GM21786 (cell line): ENCODE data around the gene GATC.

Source experiments
- ATAC-seq: cut with Tn5 transposase; IDR thresholded peaks from one replicate; pipeline ENCODE4 v1.9.1; 2021; ENCODE audit not compliant: unreplicated experiment

GATC gene, protein sequence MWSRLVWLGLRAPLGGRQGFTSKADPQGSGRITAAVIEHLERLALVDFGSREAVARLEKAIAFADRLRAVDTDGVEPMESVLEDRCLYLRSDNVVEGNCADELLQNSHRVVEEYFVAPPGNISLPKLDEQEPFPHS

GRCh38 chr12:120445911-120446843, at the start of gene GATC, which contains the start of gene TRIAP1:
GATC (plus strand) TSS chr12:120446444; CDS start chr12:120446481, 37 bp downstream.
TRIAP1 (minus strand) TSS chr12:120446384; CDS start chr12:120446372, 12 bp downstream.
- ATAC-seq = peak; percentile 85

- no peak for ATAC-seq
Measured at GRCh38 chr12:120397824-120398540, 48.3 kb upstream of the GATC start.

GRCh38 chr12:120399531-120399930, 46.7 kb upstream of the GATC start:
- ATAC-seq = no peak

GRCh38 chr12:120402217-120402616, 44.0 kb upstream of the GATC start:
- no peak for ATAC-seq

DNA sequence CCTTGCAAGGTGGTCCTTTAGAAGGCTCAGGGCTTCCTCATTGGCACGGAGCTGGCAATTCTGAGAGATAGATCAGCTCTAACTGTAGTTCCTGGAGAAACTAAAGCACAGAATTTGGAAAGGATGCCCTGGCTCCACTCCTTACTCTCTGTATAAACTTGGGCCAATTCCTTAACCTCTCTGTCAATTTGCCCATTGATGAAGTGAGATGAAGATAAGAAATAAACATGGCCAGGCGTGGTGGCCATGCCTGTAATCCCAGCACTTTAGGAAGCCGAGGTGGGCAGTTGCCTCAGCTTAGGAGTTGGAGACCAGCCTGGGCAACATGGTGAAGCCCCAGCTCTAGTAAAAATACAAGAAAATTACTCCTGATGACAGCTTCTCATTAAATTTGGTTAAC, 42.4 kb upstream of the GATC start:
- ATAC-seq = no peak

DNA sequence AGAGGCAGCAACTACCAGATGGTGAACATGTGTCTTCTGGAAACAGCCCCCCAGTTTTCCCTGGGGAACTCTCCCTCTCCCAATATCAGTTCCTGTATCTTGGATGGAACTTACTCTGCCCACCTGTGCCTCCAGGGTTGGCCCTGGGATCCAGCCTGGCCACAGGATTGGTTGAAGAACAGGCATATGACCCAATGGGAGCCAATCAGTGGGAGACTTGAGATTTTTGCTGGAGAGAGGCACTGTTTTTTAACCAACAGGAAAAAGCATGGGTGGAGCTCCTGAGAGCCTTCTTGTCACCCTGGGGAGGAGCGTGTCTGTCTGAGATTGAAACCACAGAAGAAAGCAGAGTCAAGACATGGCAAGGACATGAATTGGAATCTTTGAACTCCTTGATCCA, 42.0 kb upstream of the GATC start:
- no peak for ATAC-seq

DNA sequence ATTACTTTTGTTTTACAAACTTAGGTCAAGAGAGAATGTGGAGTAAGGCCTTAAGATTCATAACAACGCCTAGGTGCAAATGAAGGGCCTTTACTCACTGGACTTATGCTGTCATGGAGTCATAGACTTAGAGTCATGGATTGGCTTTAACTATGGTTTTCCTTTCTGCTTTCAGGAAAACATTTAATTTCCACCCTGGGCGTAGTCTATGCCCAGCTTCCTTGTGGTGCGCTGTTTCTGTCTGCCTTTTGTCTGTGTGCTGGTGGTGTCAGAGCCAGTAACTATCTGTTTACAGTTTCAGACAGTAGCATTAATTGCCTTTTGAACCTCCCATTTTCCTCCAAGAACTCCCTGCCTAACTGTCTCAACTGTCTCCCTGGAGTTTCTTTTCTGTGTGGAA, 40.2 kb upstream of the GATC start:
- ATAC-seq = no peak

DNA sequence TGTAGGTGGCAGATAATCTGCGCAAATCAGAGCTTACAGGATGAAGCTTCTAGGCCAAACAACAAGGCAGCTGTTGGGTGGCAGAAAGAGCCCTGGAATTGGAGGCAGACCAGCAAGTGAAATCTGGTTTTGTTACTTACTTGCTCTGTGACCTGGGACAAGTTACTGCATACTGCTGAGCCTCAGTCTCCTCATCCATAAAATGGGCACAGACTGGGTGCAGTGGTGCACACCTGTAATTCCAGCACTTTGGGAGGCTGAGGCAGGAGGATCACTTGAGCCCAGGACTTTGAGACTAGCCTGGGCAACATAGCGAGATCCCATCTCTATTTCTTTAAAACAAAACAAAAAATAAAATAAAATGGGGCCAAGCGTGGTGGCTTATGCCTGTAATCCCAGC, 39.7 kb upstream of the GATC start:
- ATAC-seq = no peak

DNA sequence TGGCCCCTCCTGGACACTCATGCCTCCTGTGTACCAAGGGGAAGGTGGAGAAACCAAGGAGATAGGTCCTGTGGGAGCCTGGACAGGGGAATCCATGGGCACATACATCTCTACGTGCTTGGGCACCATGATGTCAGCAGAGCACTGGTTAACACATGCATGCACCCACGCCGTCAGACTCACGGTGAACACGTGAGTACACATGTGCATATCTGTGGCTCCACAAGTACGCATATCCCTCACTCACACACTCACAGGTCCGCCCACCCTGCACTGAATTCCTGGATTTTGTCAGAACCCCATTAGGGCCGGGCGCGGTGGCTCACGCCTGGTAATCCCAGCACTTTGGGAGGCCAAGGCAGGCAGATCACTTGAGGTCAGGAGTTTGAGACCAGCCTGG, 37.5 kb upstream of the GATC start:
- ATAC-seq = no peak

DNA sequence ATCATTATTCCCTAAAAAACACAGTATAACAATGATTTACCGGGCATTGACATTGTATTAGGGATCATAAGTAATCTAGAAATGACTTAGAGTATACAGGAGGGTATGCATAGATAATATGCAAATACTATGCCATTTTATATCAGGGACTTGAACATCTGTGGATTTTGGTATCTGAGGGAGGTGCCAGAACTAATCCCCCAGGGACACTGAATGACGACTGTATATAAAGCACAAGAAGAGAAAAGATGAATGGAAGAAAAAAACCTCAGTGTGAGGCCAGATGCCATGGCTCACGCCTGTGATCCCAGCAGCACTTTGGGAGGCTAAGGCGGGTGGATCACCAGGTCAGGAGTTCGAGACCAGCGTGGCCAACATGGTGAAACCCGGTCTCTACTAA, 33.8 kb upstream of the GATC start:
- no peak for ATAC-seq

DNA sequence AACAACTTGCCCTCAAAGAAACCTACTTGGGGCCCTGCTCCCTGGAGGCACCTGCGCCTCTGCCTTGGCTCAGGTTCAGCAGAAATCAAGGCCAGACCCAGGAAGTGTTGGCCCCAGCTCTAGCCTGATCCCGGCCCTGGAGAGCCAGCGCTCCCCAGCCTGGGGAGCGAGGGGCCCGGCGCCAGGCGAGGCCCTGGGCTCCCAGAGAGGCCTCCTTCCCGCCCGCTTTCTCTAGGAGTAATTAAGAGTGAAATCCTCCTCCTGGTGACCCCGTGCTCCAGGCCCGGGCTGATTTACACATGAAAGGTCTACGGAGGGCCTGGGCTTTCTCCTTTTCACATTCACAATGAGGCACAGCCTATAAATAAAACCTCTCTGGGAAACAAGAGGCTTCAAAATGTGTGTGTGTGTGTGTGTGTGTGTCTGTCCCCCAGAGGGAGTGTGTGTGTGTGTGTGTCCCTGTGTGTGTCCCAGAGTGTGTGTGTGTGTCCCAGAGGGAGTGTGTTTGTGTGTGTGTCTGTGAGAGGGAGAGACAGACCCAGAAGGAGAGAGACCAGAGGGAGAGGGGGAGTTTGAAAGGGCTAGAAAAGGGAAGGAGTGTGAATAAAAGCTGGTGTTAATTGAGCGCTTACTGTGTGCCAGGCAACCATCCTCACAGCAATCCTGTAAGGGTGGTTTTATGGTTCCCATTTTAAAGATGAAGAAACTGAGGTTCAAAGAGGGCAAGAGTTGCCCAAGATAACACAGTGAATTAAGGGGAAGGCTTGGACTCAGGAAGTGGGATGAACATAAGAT, 32.1 kb upstream of the GATC start:
- ATAC-seq = no peak

DNA sequence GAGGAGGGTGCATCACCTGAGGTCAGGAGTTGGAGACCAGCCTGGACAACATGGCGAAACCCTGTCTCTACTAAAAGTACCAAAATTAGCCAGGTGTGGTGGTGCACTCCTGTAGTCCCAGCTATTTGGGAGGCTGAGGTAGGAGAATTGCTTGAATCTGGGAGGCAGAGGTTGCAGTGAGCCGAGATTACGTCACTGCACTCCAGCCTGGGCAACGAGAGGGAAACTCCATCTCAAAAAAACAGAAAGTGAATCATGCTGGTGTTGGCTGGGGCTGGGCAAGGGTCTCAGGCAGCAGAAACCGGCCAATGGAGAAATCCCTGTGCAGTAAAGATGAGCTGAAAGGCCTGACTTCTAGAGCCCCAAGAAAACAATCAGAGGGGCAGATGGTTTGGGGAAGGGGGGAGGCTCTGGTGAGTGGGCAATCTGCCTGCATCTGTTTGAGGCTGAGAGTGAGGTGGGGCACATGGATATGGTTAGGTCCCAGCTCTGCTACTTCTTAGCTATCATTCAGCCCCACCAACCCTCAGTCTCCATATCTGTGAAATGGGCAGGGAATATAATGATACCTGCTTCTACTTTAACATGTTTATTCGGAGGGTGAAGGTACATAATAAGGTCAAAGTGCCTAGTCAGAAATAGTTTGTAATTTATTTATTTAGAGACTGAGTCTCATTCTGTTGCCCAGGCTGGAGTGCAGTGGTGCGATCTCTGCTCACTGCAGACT, 29.6 kb upstream of the GATC start:
- no peak for ATAC-seq

- no peak for ATAC-seq
Measured at GRCh38 chr12:120417917-120418580, 28.2 kb upstream of the GATC start.

DNA sequence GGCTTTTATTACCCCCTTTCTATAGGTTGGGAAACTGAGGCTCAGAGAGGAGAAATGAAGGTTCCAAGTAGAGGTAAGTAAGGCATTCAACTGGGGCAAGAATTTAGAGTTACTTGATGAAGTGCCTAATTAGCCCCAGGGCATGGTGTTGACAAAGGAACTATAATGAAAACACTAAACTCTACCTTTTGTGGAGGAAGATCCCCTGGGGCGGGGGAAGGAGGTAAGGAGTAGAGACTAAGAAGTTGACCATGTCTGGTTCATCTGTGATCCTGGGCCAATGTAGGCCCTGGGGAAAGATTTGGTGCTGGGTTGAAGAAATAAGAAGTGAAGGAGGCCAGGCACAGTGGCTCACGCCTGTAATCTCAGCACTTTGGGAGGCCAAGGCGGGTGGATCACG, 24.5 kb upstream of the GATC start:
- ATAC-seq = no peak

DNA sequence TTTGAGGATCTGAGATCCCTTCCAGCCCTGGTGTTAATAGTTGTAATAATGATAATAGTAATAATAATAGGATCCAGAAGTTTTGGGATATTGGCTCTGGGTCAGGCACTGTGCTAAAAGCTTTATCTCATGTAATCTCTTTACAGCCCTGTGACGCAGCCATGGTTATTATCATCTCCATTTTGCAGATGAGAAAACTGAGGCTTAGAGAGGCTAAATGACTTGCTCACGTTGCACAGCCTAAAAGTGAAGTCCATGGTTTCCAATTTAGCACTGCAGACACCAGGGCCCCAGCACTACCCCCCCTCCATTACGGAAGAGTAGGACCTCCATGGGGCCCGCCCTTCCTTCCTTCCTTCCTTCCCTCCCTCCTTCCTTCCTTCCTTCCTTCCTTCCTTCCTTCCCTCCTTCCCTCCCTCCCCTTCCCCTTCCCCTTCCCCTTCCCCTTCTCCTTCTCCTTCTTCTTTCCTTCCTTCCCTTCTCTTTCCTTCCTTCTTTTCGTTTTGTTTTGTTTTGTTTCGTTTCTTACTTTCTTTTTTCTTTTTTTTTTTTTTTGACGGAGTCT, 23.3 kb upstream of the GATC start:
- ATAC-seq = no peak

GRCh38 chr12:120425797-120426196, 20.4 kb upstream of the GATC start:
- ATAC-seq = no peak

GRCh38 chr12:120428597-120429229, 17.5 kb upstream of the GATC start:
- ATAC-seq = no peak

GRCh38 chr12:120429368-120429767, 16.9 kb upstream of the GATC start:
- no peak for ATAC-seq
